IMR-90 (cell line): ENCODE results near the gene TSHB. TPM values are rescaled to one million over a fixed set of nuclear protein-coding genes. Genes with fewer than 3 reads are reported as not detected.

ENCODE experiments used
- ATAC-seq: fragments of 200-7000 bp; cut with Tn5 transposase; 2 replicates; pipeline ENCODE4 v1.9.1; 2020; ENCODE audit warnings: low read depth, mild to moderate bottlenecking, moderate library complexity
- BruUV-seq: library from RNA; stranded (reverse); fragments of 400-500 nt; replicated peaks from 2 replicates; lab custom pipeline; 2021; lab: Mats Ljungman, UMichigan
- CTCF ChIA-PET: fragments of 300-600 bp; formaldehyde crosslinking; extraction: SDS; loops from one replicate; lab custom pipeline; 2021; ENCODE audit warnings: antibody characterized with exemption; lab: Yijun Ruan, JAX
- POLR2A ChIA-PET: fragments of 300-600 bp; sonication (Branson Sonifier 250); formaldehyde crosslinking; loops from one replicate; lab custom pipeline; 2022; ENCODE audit warnings: antibody characterized with exemption; ENCODE audit not compliant: unreplicated experiment; lab: Charles Lee
- DNase-seq: peaks from one replicate; pipeline ENCODE4 v3.0.0; 2013
- H2AFZ ChIP-seq: replicated peaks from 2 replicates; pipeline ENCODE3; 2013; ENCODE audit warnings: low read length, mild to moderate bottlenecking; ENCODE audit not compliant: poor library complexity
- H2AK5ac ChIP-seq: 2 replicates; pipeline ENCODE4 v1.6.1; 2013; ENCODE audit warnings: low read depth, low read length, inconsistent platforms
- H2AK9ac ChIP-seq: replicated peaks from 2 replicates; pipeline ENCODE3; 2013; ENCODE audit warnings: mild to moderate bottlenecking, low read depth, low read length, moderate library complexity; ENCODE audit not compliant: poor library complexity
- H2BK120ac ChIP-seq: 2 replicates; pipeline ENCODE4 v1.6.1; 2013; ENCODE audit warnings: low read depth, low read length, inconsistent platforms
- H2BK15ac ChIP-seq: 3 replicates; pipeline ENCODE4 v1.6.1; 2013; ENCODE audit warnings: low read depth, low read length, inconsistent platforms
- H2BK20ac ChIP-seq: 2 replicates; pipeline ENCODE4 v1.6.1; 2013; ENCODE audit warnings: low read depth, mild to moderate bottlenecking, inconsistent platforms, low read length, moderate library complexity
- H2BK5ac ChIP-seq: 2 replicates; pipeline ENCODE4 v1.6.1; 2013; ENCODE audit warnings: mild to moderate bottlenecking, low read depth, low read length, inconsistent platforms; ENCODE audit not compliant: poor library complexity, severe bottlenecking
- H3K14ac ChIP-seq: replicated peaks from 2 replicates; pipeline ENCODE4 v1.6.1; 2013; ENCODE audit warnings: low read depth, low read length, inconsistent platforms
- H3K18ac ChIP-seq: 2 replicates; pipeline ENCODE4 v1.6.1; 2013; ENCODE audit warnings: low read depth, low read length, control low read depth
- H3K23ac ChIP-seq: 2 replicates; pipeline ENCODE4 v1.6.1; 2013; ENCODE audit warnings: low read depth, low read length, inconsistent platforms
- H3K27ac ChIP-seq: 2 replicates; pipeline ENCODE4 v1.5.1; 2013; ENCODE audit warnings: mild to moderate bottlenecking, control low read depth, low read length; ENCODE audit not compliant: insufficient read depth
- H3K27me3 ChIP-seq: 2 replicates; pipeline ENCODE4 v1.6.1; 2013; ENCODE audit warnings: low read length; ENCODE audit not compliant: control insufficient read depth, insufficient read depth
- H3K36me3 ChIP-seq: 2 replicates; pipeline ENCODE4 v1.6.1; 2013; ENCODE audit warnings: low read length, mixed read lengths; ENCODE audit not compliant: control insufficient read depth, insufficient read depth
- H3K4ac ChIP-seq: 2 replicates; pipeline ENCODE4 v1.6.1; 2013; ENCODE audit warnings: low read depth, low read length, inconsistent platforms
- H3K4me1 ChIP-seq: 2 replicates; pipeline ENCODE4 v1.6.1; 2013; ENCODE audit warnings: low read length, mixed read lengths; ENCODE audit not compliant: control insufficient read depth, insufficient read depth
- H3K4me2 ChIP-seq: 2 replicates; pipeline ENCODE4 v1.6.1; 2013; ENCODE audit warnings: low read depth, mild to moderate bottlenecking, control low read depth, low read length, moderate library complexity
- H3K4me3 ChIP-seq: 2 replicates; pipeline ENCODE4 v1.5.1; 2013; ENCODE audit warnings: low read depth, mild to moderate bottlenecking, control low read depth, low read length, moderate library complexity; ENCODE audit not compliant: insufficient read depth
- H3K56ac ChIP-seq: 2 replicates; pipeline ENCODE4 v1.6.1; 2013; ENCODE audit warnings: low read length, inconsistent platforms; ENCODE audit not compliant: insufficient read depth; ENCODE audit errors: extremely low read depth
- H3K79me1 ChIP-seq, 2 experiments: 2 replicates each; pipeline ENCODE4 v1.6.1; 2013; ENCODE audit warnings: low read length in 2 of 2, inconsistent platforms in 1 of 2, low read depth in 1 of 2
- H3K9ac ChIP-seq: 2 replicates; pipeline ENCODE4 v1.6.1; 2013; ENCODE audit warnings: low read depth, low read length, control low read depth
- H3K9me1 ChIP-seq: 2 replicates; pipeline ENCODE4 v1.6.1; 2013; ENCODE audit warnings: low read length, inconsistent platforms; ENCODE audit not compliant: insufficient read depth
- H3K9me3 ChIP-seq: 2 replicates; pipeline ENCODE4 v1.6.1; 2013; ENCODE audit warnings: low read length; ENCODE audit not compliant: control insufficient read depth, insufficient read depth
- H4K20me1 ChIP-seq: 2 replicates; pipeline ENCODE4 v1.6.1; 2013; ENCODE audit warnings: low read length, inconsistent platforms; ENCODE audit not compliant: insufficient read depth
- H4K5ac ChIP-seq: 2 replicates; pipeline ENCODE4 v1.6.1; 2013; ENCODE audit warnings: mild to moderate bottlenecking, low read depth, low read length, control low read depth
- H4K8ac ChIP-seq, 2 experiments: 2 replicates each; pipeline ENCODE4 v1.6.1; 2013; ENCODE audit warnings: low read depth in 2 of 2, low read length in 2 of 2, control low read depth in 1 of 2, inconsistent platforms in 1 of 2
- H4K91ac ChIP-seq: 2 replicates; pipeline ENCODE4 v1.6.1; 2013; ENCODE audit warnings: low read depth, low read length, inconsistent platforms; ENCODE audit not compliant: insufficient read depth
- BHLHE40 ChIP-seq: fragments of 150-350 bp; IDR thresholded peaks from 2 replicates; pipeline ENCODE4 v1.6.1; 2016; ENCODE audit warnings: mild to moderate bottlenecking, low read depth, low read length
- CEBPB ChIP-seq: IDR thresholded peaks from 2 replicates; pipeline ENCODE4 v1.6.1; 2012; ENCODE audit warnings: low read depth, low read length, improper control_type of control experiment
- CHD1 ChIP-seq: IDR thresholded peaks from 2 replicates; pipeline ENCODE4 v1.6.1; 2012; ENCODE audit warnings: low read depth, low read length, improper control_type of control experiment
- CTCF ChIP-seq: conservative IDR thresholded peaks from 2 replicates; pipeline ENCODE4 v1.5.1; 2012; ENCODE audit warnings: mild to moderate bottlenecking, low read depth, low read length, improper control_type of control experiment
- ELK1 ChIP-seq: fragments of 150-350 bp; IDR thresholded peaks from 2 replicates; pipeline ENCODE4 v1.6.1; 2016; ENCODE audit warnings: low read depth, mild to moderate bottlenecking, low read length, moderate library complexity, borderline replicate concordance
- FOS ChIP-seq: fragments of 150-350 bp; IDR thresholded peaks from 2 replicates; pipeline ENCODE4 v1.6.1; 2016; ENCODE audit warnings: low read depth, low read length
- MAFK ChIP-seq: IDR thresholded peaks from 2 replicates; pipeline ENCODE4 v1.6.1; 2012; ENCODE audit warnings: low read depth, low read length, improper control_type of control experiment
- MAZ ChIP-seq: IDR thresholded peaks from 2 replicates; pipeline ENCODE4 v1.6.1; 2012; ENCODE audit warnings: low read depth, mild to moderate bottlenecking, low read length, improper control_type of control experiment, moderate library complexity, borderline replicate concordance
- MXI1 ChIP-seq: IDR thresholded peaks from 2 replicates; pipeline ENCODE4 v1.6.1; 2012; ENCODE audit warnings: low read depth, mild to moderate bottlenecking, low read length, moderate library complexity, borderline replicate concordance
- NFE2L2 ChIP-seq: fragments of 150-350 bp; IDR thresholded peaks from 2 replicates; pipeline ENCODE4 v1.6.1; 2016; ENCODE audit warnings: low read depth, mild to moderate bottlenecking, low read length
- POLR2A ChIP-seq: IDR thresholded peaks from 2 replicates; pipeline ENCODE4 v1.6.1; 2012; ENCODE audit warnings: mild to moderate bottlenecking, low read depth, low read length
- RAD21 ChIP-seq: IDR thresholded peaks from 2 replicates; pipeline ENCODE4 v1.6.1; 2012; ENCODE audit warnings: low read length, improper control_type of control experiment
- RCOR1 ChIP-seq: IDR thresholded peaks from 2 replicates; pipeline ENCODE4 v1.6.1; 2012; ENCODE audit warnings: mild to moderate bottlenecking, low read length, improper control_type of control experiment; ENCODE audit not compliant: insufficient replicate concordance
- RFX5 ChIP-seq: IDR thresholded peaks from 2 replicates; pipeline ENCODE4 v1.8.0; 2012; ENCODE audit warnings: low read depth, mild to moderate bottlenecking, low read length, moderate library complexity
- SMC3 ChIP-seq: fragments of 150-350 bp; IDR thresholded peaks from 2 replicates; pipeline ENCODE4 v1.6.1; 2016; ENCODE audit warnings: low read depth, mild to moderate bottlenecking, antibody characterized with exemption, low read length, moderate library complexity
- USF2 ChIP-seq: fragments of 150-350 bp; IDR thresholded peaks from 2 replicates; pipeline ENCODE4 v1.6.1; 2017; ENCODE audit warnings: mild to moderate bottlenecking, antibody characterized with exemption, low read length, low read depth
- WGBS, 2 experiments: methylation state at CpG; one replicate each; pipeline versions ENCODE4 v1.1.5 to v1.1.7; 2013; ENCODE audit warnings: missing lambda C conversion rate in 2 of 2; ENCODE audit not compliant: insufficient read length in 1 of 2; ENCODE audit errors: extremely low coverage in 2 of 2; 5-methylcytosine and 5-hydroxymethylcytosine counted together
- dilution Hi-C: fragments of 300-500 bp; cut with HindIII; formaldehyde crosslinking; loops from one replicate; pipeline ENCODE4 v1.14.3; 2018; ENCODE audit warnings: low sequenced_read_pairs; ENCODE audit not compliant: unreplicated experiment
- in situ Hi-C: fragments of 300-500 bp; cut with MboI; formaldehyde crosslinking; loops from 3 replicates; pipeline ENCODE4 v1.14.3; 2019; ENCODE audit warnings: low sequenced_read_pairs, inconsistent platforms, mixed read lengths
- intact Hi-C: fragments of 100-400 bp; cut with micrococcal nuclease; formaldehyde crosslinking; loops from 2 replicates; pipeline ENCODE4 v1.10.0; 2022
- polyA plus RNA-seq, 3 experiments: library from polyadenylated mRNA; depleted of rRNA; stranded (reverse); fragments of >200 nt; gene quantifications; 2 replicates each; pipeline ENCODE4 v1.2.3, GENCODE V29; 2012; ENCODE audit warnings: low replicate concordance in 1 of 3
- total RNA-seq: library from RNA; depleted of rRNA; stranded (reverse); fragments of >200 nt; gene quantifications from 2 replicates; pipeline ENCODE4 v1.2.3, GENCODE V29; 2012

TSHB gene
- total and polyA plus RNA-seq, 2 of the 4 experiments (the other 2 are of a cell fraction) = not detected

- Histone ChIP-seq H3K9ac (no peak overlapping the region), H2AK5ac (no peak overlapping the region), H3K23ac (no peak overlapping the region), H3K4me2 (no peak overlapping the region), H3K56ac (no peak overlapping the region), H3K14ac (no peak overlapping the region), H2BK120ac (no peak overlapping the region), H3K4me3 (no peak overlapping the region), H2BK15ac (no peak overlapping the region), H2AK9ac (no peak overlapping the region), H3K18ac (no peak overlapping the region), H2BK5ac (no peak overlapping the region), H3K36me3 (no peaks in the 10 kb centered on the region), H2AFZ (no peak overlapping the region), H4K20me1 (no peaks in the 10 kb centered on the region), H3K4ac (no peak overlapping the region), H3K79me1 (no peaks in the 10 kb centered on the region), H3K9me3 (no peaks in the 10 kb centered on the region), H4K8ac (no peak overlapping the region), H4K5ac (no peak overlapping the region), H2BK20ac (no peak overlapping the region), H3K27ac (no peak overlapping the region), H3K4me1 (no peaks in the 10 kb centered on the region; the same call in 1 of the 2 replicates), H4K91ac (no peak overlapping the region), H3K9me1 (no peaks in the 10 kb centered on the region), H3K27me3 (peaks cover 9% of the 10 kb centered on the region)
- in situ Hi-C loops (no loop called here), dilution Hi-C loops (no loop called here), intact Hi-C loops (no loop called here)
- ATAC-seq (no peak), DNase-seq (no peak)
- BruUV-seq = no TSS peak
- WGBS, 2 experiments = no CpG with 5 or more reads among the region's 4 CpGs
- no peak for TF ChIP-seq MXI1
- TF ChIP-seq FOS = no peak
- no peak for TF ChIP-seq POLR2A
- no peak for TF ChIP-seq SMC3
- TF ChIP-seq RAD21 = no peak
- TF ChIP-seq CTCF = no peak
- TF ChIP-seq NFE2L2 = no peak
- TF ChIP-seq RFX5 = no peak
- TF ChIP-seq RCOR1 = no peak
- TF ChIP-seq MAZ = no peak
- no peak for TF ChIP-seq ELK1
- TF ChIP-seq USF2 = no peak
- TF ChIP-seq CHD1 = no peak
- TF ChIP-seq CEBPB = no peak
- no peak for TF ChIP-seq BHLHE40
- TF ChIP-seq MAFK = no peak
- ChIA-PET CTCF (no interaction called here), POLR2A (no interaction called here)
Observed at GRCh38 chr1:115078708-115079107, 49.1 kb downstream of the TSHB start.
